Measurements from ENCODE around the gene MPHOSPH10.

GRCh38 chr2:71129902-71130151, 607 bp upstream of the MPHOSPH10 start:
- TF ChIP-seq CTCF (conservative IDR thresholded peaks at IDR 0.05; ENCODE audit: low read depth, low read length) (no peak), EZH2phosphoT487 (IDR thresholded peaks at IDR 0.05; ENCODE audit: borderline replicate concordance, low read length) (no peak)

All from PC-3 (cell line).